Measurements from ENCODE around the gene PLXNA2. TPM values are rescaled to one million over a fixed set of nuclear protein-coding genes. Genes with fewer than 3 reads are reported as not detected.

The PLXNA2 gene
- polyA plus RNA-seq, 1 of the 3 experiments (the other 2 are of a cell fraction): 8.5 TPM

DNA sequence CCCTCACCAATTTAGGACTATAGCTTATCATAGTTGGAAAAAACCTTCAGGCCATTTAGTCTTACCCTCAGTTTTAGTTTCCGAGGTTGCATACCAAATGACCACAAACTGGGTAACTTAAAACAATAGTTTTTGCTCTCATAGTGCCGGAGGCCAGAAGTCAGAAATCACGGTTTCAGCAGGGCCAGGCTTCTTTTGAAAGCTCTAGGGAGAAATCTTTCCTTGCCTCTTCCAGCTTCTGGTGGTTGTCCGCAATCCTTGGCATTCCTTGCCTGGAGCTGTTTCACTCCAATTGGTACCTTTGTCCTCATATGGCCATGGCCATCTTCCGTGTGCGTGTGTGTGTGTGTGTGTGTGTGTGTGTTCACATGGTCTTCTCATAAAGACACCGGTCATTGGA, 12.4 kb upstream of the PLXNA2 start:
- Histone ChIP-seq H3F3A (replicated peaks; ENCODE audit: insufficient read depth) (no peaks in the 10 kb centered on the region), H3K9me3 (peaks cover 8% of the 10 kb centered on the region; the same call in 1 of the 2 replicates), H3K79me2 (ENCODE audit: insufficient read depth) (no peaks in the 10 kb centered on the region), H3K9ac (no peak overlapping the region), H3K9me2 (no peaks in the 10 kb centered on the region), H3K27ac (ENCODE audit: low read depth in 2 of 2, low read length in 1 of 2) (no peak overlapping the region), H3K4me3 (ENCODE audit: low read depth in 2 of 2, low read length in 1 of 2) (no peak overlapping the region), H2AFZ (ENCODE audit: low read depth) (no peak overlapping the region), H4K20me1 (ENCODE audit: insufficient read depth) (no peaks in the 10 kb centered on the region), H3K27me3 (ENCODE audit: insufficient read depth) (no peaks in the 10 kb centered on the region), H3K4me2 (no peak overlapping the region), H3K4me1 (ENCODE audit: control insufficient read depth in 1 of 2, insufficient read depth in 2 of 2, low read depth in 1 of 2, low read length in 1 of 2) (peaks cover 0 to 8% of the 10 kb centered on the region in 2 experiments; a peak in 2 of 4 replicates), H3K36me3 (replicated peaks in 1 of 2; ENCODE audit: control insufficient read depth in 1 of 2, insufficient read depth in 2 of 2, low read length in 1 of 2) (no peaks in the 10 kb centered on the region)
- POLR2A ChIA-PET: interaction anchor here (0.7 kb wide), 1 partner anchor 12 kb away, joined by 3 read pairs; the partner anchor contains the start of gene PLXNA2
- WGBS (ENCODE audit: low lambda C conversion rate): 70% methylated on average over 7 of the region's 7 CpGs
- CTCF ChIA-PET: interaction anchor here (0.9 to 4.6 kb wide), 2 partner anchors 11 to 951 kb away, joined by 3 to 21 read pairs; partner anchors contain the start of gene PLXNA2
- no peak for DNase-seq
- TF ChIP-seq TCF12 (IDR thresholded peaks at IDR 0.05) (no peak), REST (IDR thresholded peaks at IDR 0.05; ENCODE audit: low read depth, low read length) (no peak)
- TF ChIP-seq, protein P1, sequence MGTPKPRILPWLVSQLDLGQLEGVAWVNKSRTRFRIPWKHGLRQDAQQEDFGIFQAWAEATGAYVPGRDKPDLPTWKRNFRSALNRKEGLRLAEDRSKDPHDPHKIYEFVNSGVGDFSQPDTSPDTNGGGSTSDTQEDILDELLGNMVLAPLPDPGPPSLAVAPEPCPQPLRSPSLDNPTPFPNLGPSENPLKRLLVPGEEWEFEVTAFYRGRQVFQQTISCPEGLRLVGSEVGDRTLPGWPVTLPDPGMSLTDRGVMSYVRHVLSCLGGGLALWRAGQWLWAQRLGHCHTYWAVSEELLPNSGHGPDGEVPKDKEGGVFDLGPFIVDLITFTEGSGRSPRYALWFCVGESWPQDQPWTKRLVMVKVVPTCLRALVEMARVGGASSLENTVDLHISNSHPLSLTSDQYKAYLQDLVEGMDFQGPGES (IDR thresholded peaks at IDR 0.05; ENCODE audit: low read depth, low read length): no peak

- Histone ChIP-seq H4K20me1 (ENCODE audit: insufficient read depth) (no peaks in the 10 kb centered on the region), H3K4me1 (ENCODE audit: control insufficient read depth in 1 of 2, insufficient read depth in 2 of 2, low read depth in 1 of 2, low read length in 1 of 2) (peaks cover 0 to 8% of the 10 kb centered on the region in 2 experiments; a peak in 2 of 4 replicates), H3K79me2 (ENCODE audit: insufficient read depth) (no peaks in the 10 kb centered on the region), H3K4me3 (ENCODE audit: low read depth in 2 of 2, low read length in 1 of 2) (no peak overlapping the region), H3K27me3 (ENCODE audit: insufficient read depth) (no peaks in the 10 kb centered on the region), H3K9ac (no peak overlapping the region), H3K9me3 (peaks cover 6% of the 10 kb centered on the region; the same call in 1 of the 2 replicates), H3K9me2 (no peaks in the 10 kb centered on the region), H2AFZ (ENCODE audit: low read depth) (no peak overlapping the region), H3K27ac (ENCODE audit: low read depth in 2 of 2, low read length in 1 of 2) (no peak overlapping the region), H3F3A (replicated peaks; ENCODE audit: insufficient read depth) (no peaks in the 10 kb centered on the region), H3K36me3 (replicated peaks in 1 of 2; ENCODE audit: control insufficient read depth in 1 of 2, insufficient read depth in 2 of 2, low read length in 1 of 2) (no peaks in the 10 kb centered on the region), H3K4me2 (no peak overlapping the region)
- ChIA-PET POLR2A (interaction anchor here (0.7 kb wide), 1 partner anchor 12 kb away, joined by 3 read pairs; the partner anchor contains the start of gene PLXNA2), CTCF (interaction anchor here (0.9 to 4.6 kb wide), 2 partner anchors 11 to 952 kb away, joined by 3 to 21 read pairs; partner anchors contain the start of gene PLXNA2)
- DNase-seq: no peak
- WGBS (ENCODE audit: low lambda C conversion rate): 86% methylated on average over 1 of the region's 1 CpG
- TF ChIP-seq TAF1 (IDR thresholded peaks at IDR 0.05; ENCODE audit: borderline replicate concordance, low read depth, low read length): no peak
- TF ChIP-seq, protein P1 (IDR thresholded peaks at IDR 0.05; ENCODE audit: low read depth, low read length): no peak
Measured at GRCh38 chr1:208256091-208256490, 11.9 kb upstream of the PLXNA2 start.

Measured in SK-N-SH (cell line).